Ishikawa (cell line): ENCODE results near the gene COL23A1.

Experiments used
- CEBPB ChIP-seq: IDR thresholded peaks from 2 replicates; pipeline ENCODE4 v1.6.1; 2012
- CREB1 ChIP-seq: IDR thresholded peaks from 2 replicates; pipeline ENCODE4 v1.6.1; 2012; ENCODE audit warnings: low read depth
- EGR1 ChIP-seq: IDR thresholded peaks from 2 replicates; pipeline ENCODE4 v1.6.1; 2012
- EP300 ChIP-seq: IDR thresholded peaks from 2 replicates; pipeline ENCODE4 v1.6.1; 2012; ENCODE audit warnings: borderline replicate concordance
- NFIC ChIP-seq: IDR thresholded peaks from 2 replicates; pipeline ENCODE4 v1.6.1; 2012
- RAD21 ChIP-seq: IDR thresholded peaks from 2 replicates; pipeline ENCODE4 v1.6.1; 2012; ENCODE audit warnings: low read depth
- TAF1 ChIP-seq: IDR thresholded peaks from 2 replicates; pipeline ENCODE4 v1.6.1; 2012; ENCODE audit warnings: low read depth, mild to moderate bottlenecking
- TCF12 ChIP-seq: IDR thresholded peaks from 2 replicates; pipeline ENCODE4 v1.6.1; 2012; ENCODE audit warnings: low read depth
- TEAD4 ChIP-seq: IDR thresholded peaks from 2 replicates; pipeline ENCODE4 v1.6.1; 2012
- YY1 ChIP-seq: IDR thresholded peaks from 2 replicates; pipeline ENCODE4 v1.6.1; 2012; ENCODE audit warnings: low read depth
- ZBTB7A ChIP-seq: IDR thresholded peaks from 2 replicates; pipeline ENCODE4 v1.6.1; 2012; ENCODE audit warnings: low read depth
- TF ChIP-seq, protein P1 (sequence below): IDR thresholded peaks from 2 replicates; pipeline ENCODE4 v1.6.1; 2012; ENCODE audit warnings: low read depth, mild to moderate bottlenecking
- TF ChIP-seq, protein P2 (sequence below): IDR thresholded peaks from 2 replicates; pipeline ENCODE4 v1.6.1; 2012
- TF ChIP-seq, protein P3 (sequence below): IDR thresholded peaks from 2 replicates; pipeline ENCODE4 v1.6.1; 2012

DNA sequence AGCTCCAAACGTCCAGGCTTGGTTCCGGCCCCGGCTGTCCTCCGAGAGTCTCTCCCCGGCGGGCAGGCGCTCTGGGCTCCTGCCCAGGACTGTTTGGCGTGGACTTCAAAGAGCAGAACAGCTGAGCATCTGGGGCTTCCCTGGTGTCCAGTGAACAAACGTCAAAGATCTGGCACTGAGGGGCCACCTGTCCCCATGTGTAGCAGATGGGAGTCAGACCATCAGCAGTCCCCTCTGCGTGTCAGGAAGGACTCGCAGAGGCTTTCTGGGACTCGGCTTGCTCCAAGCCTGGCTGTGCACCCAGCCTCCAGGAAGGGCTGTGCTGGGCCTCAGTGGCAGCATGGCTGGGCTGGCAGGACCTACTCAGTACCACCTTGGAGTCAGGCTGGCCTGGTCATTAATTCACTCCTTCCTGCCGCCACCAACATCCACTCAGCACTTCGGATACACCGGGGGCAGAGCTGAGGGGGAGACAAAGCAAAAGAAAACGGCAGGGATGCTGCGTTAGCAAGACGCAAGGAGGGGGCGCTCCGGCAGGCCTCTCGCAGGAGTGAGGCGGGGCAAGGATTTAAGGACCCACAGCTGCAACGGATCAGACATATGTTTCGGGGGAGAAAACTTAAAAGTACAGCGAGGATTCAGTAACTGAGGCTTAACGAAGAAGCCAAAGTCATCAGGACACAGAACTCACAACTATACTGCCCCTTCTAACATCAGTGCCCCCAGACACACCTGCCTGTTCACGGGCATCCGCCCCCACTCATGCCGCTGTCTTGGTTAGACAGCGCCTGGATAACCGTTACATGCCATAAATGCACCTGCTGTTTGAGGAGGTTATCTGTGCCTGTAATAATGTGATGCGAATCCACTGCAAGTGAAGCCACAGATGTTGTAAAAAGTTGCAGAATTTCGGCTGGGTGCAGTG is 193.1 kb downstream of the COL23A1 start:
- TF ChIP-seq YY1 (no peak), TAF1 (no peak), NFIC (no peak), RAD21 (no peak), CEBPB (no peak), EP300 (no peak), TCF12 (no peak), EGR1 (no peak), TEAD4 (no peak), CREB1 (no peak), ZBTB7A (no peak)
- TF ChIP-seq, protein P1, sequence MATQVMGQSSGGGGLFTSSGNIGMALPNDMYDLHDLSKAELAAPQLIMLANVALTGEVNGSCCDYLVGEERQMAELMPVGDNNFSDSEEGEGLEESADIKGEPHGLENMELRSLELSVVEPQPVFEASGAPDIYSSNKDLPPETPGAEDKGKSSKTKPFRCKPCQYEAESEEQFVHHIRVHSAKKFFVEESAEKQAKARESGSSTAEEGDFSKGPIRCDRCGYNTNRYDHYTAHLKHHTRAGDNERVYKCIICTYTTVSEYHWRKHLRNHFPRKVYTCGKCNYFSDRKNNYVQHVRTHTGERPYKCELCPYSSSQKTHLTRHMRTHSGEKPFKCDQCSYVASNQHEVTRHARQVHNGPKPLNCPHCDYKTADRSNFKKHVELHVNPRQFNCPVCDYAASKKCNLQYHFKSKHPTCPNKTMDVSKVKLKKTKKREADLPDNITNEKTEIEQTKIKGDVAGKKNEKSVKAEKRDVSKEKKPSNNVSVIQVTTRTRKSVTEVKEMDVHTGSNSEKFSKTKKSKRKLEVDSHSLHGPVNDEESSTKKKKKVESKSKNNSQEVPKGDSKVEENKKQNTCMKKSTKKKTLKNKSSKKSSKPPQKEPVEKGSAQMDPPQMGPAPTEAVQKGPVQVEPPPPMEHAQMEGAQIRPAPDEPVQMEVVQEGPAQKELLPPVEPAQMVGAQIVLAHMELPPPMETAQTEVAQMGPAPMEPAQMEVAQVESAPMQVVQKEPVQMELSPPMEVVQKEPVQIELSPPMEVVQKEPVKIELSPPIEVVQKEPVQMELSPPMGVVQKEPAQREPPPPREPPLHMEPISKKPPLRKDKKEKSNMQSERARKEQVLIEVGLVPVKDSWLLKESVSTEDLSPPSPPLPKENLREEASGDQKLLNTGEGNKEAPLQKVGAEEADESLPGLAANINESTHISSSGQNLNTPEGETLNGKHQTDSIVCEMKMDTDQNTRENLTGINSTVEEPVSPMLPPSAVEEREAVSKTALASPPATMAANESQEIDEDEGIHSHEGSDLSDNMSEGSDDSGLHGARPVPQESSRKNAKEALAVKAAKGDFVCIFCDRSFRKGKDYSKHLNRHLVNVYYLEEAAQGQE: no peak
- TF ChIP-seq, protein P2, sequence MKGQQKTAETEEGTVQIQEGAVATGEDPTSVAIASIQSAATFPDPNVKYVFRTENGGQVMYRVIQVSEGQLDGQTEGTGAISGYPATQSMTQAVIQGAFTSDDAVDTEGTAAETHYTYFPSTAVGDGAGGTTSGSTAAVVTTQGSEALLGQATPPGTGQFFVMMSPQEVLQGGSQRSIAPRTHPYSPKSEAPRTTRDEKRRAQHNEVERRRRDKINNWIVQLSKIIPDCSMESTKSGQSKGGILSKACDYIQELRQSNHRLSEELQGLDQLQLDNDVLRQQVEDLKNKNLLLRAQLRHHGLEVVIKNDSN: no peak
- TF ChIP-seq, protein P3, sequence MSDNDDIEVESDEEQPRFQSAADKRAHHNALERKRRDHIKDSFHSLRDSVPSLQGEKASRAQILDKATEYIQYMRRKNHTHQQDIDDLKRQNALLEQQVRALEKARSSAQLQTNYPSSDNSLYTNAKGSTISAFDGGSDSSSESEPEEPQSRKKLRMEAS: no peak
